ENCODE results near the gene COL6A3.

DNA sequence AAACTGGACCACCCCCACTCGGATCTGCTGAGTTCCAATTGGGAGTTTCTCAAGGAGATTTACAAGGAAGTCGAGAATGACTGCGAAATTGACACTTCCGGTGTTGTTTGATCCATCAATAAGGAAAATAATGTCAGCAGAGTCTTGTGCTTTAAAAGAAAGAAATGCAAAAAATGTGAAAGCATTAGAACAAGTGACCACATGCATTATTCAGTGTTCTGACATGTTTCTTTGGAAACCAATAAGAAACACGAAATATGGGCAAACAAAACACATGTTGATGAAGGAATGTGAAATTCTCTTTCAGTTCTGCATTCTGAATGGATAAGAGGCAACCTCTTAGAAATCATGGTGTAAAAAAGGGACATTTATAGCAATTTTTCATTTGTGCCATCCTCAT lies 25.9 kb downstream of the COL6A3 start:
- TF ChIP-seq CTCF (IDR thresholded peaks at IDR 0.05): no peak
- no peak for TF ChIP-seq POLR2A (IDR thresholded peaks at IDR 0.05)

Measured in lower leg skin (tissue), 3 donors.